ENCODE measurements around the gene SPATA16.
"Not testable (repeated sequence)": the region's sequence is repeated elsewhere in the genome, so short reads cannot be mapped to it uniquely, and the experiment has no call there.

Gene SPATA16, protein sequence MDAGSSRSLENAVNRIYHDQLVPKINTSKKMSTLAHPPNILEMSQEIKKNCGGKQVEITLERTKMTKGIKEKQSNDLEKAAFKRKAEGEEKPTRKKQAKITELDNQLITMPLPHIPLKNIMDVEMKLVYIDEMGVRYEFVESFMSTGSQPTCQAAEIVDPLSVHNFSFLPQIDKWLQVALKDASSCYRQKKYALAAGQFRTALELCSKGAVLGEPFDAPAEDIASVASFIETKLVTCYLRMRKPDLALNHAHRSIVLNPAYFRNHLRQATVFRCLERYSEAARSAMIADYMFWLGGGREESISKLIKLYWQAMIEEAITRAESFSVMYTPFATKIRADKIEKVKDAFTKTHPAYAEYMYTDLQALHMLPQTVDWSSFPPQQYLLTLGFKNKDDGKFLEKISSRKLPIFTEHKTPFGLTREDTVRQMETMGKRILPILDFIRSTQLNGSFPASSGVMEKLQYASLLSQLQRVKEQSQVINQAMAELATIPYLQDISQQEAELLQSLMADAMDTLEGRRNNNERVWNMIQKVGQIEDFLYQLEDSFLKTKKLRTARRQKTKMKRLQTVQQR

DNA sequence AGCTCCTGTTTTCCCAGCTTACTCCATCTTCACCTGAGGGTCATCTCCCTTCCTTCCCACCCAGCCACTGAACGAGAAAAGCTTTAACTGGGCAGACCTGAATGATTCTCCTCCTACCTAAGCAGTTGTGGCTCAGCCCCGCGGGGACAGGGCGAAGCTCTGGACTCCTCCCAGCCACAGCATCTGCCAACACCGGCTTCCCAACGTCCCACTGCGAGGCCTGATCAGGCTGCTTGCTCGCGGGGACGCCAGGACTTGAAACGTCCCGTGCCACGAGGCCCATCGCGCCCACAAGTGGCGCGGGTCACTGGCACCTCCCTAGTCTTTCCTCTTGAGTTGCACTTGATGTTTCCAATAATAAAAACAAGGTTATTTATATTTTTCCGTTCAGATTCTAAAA is at the start of gene SPATA16:
TSS of gene SPATA16 (minus strand) at position 250 of the 400 bp plus-strand sequence. CDS start 23,504 bp downstream, outside the sequence.
- DNase-seq (ENCODE audit: low read depth) = no peak

DNA sequence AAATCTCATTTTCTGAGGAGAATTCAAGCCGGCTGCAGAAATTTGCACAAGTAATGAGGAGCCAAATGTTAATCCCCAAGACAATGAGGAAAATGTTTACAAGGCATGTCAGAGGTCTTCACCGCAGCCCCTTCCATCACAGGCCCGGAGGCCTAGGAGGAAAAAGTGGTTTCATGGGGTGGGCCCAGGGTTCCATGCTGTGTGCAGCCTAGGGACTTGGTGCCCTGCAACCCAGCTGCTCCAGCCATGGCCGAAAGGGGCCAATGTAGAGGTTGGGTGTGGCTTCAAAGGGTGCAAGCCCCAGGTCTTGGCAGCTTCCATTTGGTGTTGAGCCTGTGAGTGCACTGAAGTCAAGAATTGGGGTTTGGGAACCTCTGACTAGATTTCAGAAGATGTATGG is 42.0 kb upstream of the SPATA16 start:
- not testable (repeated sequence) for DNase-seq (ENCODE audit: low read depth)

DNA sequence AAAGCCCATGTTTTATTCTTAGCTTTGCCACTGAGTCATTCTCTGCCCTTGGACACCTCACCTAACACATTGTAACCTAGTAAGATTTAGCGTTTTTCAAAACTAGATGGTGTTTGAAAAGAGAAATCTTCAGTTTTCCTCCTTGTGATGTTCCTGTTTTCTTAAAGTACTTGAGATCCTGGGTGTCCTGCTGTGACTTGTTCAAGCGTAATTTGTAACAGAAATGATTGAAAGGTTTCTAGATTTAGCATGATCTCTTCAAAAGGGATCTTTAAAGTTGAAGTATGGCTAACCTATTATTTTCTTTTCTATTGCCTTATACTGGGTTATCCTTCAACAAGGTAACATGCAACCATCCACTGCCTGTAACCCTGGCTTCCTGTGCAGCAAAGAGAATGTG is 32.6 kb upstream of the SPATA16 start:
- no peak for DNase-seq (ENCODE audit: low read depth)

DNA sequence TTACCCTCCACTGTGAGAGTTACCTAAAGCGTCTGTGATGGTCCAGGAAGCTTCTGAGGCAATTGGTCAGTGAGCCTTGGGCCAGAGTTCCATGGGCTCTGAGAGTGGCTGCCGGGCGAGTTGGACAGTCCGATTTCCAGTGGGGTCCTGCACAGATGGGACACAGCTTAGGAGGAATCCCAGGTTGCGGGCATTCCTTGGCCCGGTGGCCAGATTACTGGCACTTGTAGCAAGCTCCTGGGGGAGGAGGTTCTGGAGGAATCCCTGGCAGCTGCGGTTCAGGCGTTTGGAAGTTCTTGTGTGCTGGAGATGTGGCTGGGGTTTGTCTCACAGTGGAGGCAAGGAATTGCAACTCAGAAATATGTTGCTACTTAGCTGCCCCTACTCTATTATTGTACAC is 18.1 kb upstream of the SPATA16 start:
- DNase-seq (ENCODE audit: low read depth) = not testable (repeated sequence)

DNA sequence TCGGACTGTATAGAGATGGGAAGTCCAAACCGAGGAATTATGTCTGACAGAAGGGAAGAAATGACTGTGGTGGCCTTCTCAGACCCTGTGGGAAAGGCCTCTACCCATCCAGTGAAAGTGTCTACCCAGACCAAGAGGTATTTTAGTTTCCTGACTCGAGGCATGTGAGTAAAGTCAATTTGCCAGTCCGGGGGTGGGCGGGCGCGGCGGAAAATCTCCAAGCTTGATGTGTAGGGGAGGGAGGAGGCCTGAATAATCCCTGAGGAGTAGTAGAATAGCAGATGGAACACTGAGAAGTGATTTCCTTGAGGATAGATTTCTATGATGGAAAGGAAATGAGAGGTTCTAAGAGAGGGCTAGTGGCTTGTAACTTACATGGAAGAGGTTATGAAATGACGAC is 15.5 kb upstream of the SPATA16 start:
- not testable (repeated sequence) for DNase-seq (ENCODE audit: low read depth)

DNA sequence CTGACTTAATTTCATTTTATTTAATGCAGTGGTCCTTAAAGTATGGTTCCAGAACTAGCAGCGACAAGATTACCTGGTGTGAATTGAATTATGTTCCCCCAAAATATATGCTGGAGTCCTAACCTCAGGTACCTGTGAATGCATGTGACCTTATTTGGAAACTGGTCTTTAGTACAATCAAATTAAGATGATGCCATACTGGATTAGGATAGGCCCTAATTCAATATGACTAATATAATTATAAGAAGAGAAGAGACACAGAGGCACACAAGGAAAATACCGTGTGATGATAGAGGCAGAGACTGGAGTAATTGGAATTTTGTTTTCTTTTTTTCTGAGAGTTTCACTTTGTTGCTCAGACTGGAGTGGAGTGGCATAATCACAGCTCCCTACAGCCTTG is 12.6 kb upstream of the SPATA16 start:
- no peak for DNase-seq (ENCODE audit: low read depth)

DNA sequence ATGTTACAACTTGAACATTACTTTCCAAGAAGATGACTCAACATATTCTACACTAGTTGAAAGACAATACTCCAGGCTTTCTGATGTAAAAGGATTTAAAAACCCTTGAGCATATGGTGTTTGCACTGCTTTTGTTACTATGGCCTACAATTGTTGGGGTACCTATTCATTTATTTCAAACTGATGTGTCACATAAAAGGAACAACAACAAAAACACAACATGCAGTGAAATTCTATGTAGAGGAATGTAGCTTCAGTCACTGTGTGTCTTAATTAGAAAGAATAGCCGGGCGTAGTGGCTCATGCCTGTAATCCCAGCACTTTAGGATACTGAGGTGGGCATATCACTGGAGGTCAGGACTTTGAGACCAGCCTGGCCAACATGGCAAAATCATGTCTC is 1.6 kb downstream of the SPATA16 start:
- no peak for DNase-seq (ENCODE audit: low read depth)

DNA sequence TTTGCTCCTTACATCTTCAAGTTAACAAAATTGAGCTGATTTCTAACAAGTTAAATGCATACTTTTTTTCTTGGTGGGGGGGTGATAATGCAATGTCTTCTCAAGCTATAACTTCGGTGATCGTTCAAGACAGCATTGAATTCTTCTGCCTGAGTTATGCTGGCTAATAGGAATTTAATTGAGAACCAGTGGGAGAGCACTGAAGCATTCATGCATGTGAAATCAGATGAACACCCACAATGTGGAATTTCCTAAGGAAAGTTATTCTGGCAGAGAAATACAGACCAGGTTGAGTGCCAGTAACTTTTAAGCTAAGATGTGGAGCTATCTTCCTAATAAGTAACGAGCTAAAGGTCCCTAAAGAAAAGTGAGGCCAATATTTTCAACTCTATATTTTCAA is 3.0 kb downstream of the SPATA16 start:
- no peak for DNase-seq (ENCODE audit: low read depth)

DNA sequence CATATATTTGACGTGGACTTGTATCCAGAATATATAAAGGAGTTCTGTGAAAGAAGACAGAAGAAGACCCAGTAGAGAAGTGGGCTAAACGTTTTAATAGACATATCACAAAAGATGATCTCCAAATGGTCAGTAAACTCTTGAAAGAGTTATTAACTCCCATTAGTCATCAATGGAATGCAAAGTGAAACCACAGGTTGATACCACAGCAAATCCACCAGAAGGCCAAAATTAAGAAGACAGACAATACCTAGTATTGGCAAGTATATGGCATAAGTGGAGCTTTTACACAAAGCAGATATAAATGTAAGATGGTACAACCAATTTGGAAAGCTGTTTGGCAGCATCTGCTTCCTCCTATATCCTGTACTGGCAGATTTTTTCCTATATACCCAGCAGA is 6.0 kb downstream of the SPATA16 start:
- DNase-seq (ENCODE audit: low read depth) = no peak

DNA sequence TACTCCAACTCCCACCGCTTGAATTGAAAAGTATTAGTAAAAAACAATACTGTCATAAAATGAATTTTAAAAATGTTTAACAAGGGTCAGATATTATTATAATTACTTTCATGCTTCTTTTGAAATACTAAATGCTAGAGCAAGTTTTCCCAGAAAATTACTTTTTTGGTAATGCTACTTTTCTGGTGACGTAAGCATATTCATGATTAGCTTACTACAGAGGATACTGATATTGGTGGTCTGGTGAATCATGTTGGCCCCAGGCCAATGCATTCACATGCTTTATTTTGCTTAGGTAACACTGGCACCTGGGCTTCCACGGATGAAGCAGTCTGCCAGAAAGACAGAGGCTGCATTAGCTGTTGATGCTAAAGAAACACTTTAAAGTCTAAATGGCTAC is 12.4 kb downstream of the SPATA16 start:
- no peak for DNase-seq (ENCODE audit: low read depth)

DNA sequence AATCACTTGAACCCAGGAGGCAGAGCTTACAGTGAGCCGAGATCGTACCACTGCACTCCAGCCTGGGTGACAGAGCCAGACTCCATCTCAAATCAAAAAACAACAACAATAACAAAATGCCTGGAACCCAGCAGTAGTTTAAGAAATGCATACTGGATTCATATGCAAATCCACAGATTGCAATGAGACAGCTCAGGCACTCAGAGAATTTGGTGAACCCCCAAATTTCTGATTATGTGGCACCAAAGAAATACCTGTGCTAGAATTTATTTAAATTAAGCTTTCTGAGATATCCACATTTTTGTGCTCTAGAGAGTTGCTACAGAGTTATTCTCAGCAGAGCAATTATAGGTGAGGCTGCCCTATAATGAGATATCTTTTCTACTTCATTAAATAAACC is 29.7 kb downstream of the SPATA16 start:
- DNase-seq (ENCODE audit: low read depth) = no peak

DNA sequence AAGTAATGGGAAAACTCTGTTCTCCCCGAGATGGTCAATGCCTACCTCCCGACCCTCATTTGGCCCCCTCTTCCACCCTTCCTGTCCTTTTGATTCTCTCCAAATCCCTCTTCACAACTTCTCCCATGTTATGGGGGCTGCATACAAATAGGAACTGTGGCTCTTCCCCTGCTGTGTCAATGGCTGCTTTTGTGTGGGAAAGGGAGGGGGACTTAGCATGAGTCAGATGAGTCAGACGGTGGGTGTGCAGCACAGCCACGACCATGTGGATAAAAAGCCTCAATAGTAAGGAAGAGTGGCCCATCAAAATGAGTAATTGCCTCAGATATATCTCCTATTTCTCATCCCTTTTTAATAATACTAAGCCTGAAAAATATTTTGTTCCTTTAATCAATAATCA is 31.9 kb downstream of the SPATA16 start:
- DNase-seq (ENCODE audit: low read depth) = no peak

DNA sequence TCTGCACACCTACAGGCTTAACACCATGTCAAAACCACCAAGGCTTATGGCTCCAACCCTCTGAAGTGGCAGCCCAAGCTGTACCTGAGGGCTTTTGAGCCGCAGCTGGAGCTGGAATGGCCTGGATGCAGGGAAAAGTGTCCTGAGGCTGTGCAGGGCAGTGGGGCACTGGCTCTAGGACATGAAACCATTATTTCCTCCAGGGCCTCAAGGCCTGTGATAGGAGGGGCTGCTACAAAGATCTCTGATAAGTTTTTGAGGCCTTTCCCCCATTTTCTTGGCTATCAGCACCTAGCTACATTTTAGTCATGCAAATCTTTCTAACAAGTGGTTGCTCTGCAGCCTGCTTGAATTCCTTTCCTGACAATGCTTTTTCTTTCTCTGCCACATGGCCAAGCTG is 37.6 kb downstream of the SPATA16 start:
- no peak for DNase-seq (ENCODE audit: low read depth)

DNA sequence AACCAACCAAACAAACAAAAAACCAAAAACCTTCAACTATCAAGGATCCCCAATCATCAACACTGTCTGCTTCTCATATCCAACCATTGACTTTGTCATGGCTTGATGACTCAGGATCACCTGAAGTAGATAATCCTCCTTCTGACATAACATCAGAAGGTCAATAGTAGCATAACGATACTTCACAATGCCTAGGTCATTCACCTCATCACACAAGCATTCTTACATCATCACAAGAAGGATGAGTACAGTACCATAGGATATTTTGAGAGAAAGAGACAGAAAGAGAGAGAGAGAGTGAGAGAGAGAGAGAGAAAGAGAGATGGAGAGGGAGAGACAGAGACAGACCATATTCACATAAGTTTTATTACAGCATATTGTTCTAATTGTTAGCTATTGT is 42.1 kb downstream of the SPATA16 start:
- no peak for DNase-seq (ENCODE audit: low read depth)

DNA sequence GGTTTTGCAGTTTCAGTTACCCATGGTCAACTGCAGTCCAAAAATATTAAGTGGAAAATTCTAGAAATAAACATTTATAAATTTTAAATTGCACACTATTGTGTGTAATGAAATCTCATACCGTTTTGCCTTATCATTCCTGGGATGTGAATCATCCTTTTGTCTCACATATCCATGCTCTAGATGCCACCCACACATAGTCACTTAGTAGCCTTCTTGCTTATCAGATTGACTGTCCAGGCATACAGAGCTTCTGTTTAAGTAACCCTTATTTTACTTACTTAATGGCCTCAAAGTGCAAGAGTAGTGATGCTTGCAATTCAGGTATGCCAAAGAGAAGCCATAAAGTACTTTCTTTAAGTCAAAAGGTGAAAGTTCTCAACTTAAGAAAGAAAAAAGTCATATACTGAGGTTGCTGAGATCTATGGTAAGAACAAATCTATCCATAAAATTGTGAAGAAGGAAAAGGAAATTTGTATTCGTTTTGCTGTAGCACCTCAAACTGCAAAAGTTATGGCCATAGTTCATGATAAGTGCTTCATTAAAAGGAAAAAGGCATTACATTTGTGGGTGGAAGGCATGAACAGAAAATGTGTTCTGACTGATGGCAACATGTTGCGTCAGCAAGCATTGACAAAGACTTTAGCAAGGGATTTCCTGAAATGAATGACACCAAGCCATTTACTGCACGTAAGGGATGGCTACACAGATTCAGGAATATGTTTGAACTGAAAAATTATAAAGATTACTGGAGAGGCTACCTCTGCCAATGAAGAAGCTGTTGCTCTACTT is 43.8 kb downstream of the SPATA16 start:
- no peak for DNase-seq (ENCODE audit: low read depth)

DNA sequence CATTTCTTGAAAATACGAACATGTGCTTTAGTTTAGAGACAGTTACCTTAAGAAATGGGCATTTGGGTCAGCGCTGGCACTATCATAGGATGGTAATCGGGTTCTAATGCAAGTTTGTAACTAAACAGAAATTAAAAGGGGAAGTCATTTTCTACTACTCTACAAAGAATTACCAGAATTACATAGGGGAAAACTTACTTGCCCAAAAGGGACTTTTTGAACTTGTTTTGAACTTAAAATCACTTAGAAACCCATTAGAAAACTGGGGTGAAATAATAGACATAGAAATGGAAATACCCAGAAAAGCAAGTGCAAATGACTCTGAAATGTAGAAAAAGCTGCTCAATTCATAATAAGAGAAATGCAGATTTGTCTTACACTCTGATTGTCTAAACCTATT is 44.9 kb downstream of the SPATA16 start:
- DNase-seq (ENCODE audit: low read depth) = no peak

DNA sequence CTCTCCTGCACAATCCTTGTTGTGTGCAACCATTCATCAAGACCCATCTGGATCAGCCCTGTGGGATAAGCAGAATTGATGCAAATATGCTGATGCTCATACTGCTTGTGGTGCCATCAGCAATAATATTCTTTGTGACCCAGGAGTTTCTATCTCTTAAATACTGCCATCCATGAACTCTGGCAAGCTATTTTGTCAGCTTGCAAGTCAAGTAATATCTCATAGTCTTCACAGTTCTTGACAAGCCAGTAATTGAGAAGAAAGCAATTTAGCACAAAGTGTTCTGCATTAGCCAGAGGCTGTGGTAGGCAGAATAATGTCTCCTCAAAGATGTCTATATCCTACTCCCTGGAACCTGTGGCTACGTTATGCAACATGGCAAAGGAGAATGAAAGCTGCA is 49.0 kb downstream of the SPATA16 start:
- no peak for DNase-seq (ENCODE audit: low read depth)

DNA sequence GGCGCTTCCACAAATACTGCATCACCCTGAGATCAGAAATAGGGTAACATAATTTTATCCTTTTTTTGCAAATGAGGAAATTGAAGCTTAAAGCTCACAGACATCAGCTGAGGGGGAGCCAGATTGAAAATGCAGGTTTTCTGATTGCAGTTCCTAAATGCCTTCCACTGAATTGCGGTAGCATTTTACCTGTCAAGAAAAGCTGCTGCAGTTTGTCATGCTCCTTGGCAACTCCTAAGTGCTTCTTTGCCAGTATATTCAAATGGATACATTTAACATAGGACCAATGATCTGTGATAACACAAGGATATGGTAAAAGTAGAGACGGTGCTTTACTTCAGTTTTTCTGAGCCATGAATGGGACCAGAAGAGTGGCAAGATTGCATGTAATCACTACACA is 50.5 kb downstream of the SPATA16 start:
- no peak for DNase-seq (ENCODE audit: low read depth)

DNA sequence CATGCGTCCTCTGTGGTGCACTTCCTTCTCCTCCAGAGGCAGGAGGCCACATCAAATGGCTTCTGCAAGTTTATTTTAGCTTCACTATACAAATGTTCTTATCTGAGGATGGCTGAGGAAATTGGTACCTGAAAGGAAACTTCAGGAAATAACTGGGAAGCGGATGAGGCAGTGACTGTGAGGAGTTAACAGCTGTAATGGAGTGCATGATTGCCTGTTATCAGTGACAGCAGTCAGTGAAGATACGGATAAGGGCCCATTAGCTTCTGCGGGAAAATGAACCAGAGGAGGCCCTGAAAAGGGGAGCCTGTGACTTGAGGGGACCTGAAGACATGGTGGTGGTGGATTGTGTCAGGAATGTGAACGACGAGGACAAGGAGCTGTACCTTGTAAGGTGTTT is 51.8 kb downstream of the SPATA16 start:
- DNase-seq (ENCODE audit: low read depth) = no peak

DNA sequence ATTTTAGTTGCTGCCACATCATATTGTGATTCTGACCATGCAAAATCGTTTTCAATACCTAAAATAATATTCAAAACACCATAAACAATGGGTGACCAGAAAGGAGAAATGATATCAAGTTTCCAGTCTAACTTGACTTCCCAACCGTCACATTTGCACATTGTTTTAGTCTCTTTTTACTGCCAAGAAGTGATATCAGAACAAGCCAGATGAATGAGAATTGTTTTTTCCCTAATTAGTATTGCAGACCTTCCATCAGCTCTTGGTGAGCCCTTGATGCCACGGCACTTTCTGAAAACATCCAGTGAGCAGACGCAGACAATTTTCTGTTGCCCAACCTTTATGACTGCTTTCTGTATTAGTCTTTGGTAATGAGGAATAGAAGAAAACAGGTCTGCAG is 62.5 kb downstream of the SPATA16 start:
- DNase-seq (ENCODE audit: low read depth) = no peak

DNA sequence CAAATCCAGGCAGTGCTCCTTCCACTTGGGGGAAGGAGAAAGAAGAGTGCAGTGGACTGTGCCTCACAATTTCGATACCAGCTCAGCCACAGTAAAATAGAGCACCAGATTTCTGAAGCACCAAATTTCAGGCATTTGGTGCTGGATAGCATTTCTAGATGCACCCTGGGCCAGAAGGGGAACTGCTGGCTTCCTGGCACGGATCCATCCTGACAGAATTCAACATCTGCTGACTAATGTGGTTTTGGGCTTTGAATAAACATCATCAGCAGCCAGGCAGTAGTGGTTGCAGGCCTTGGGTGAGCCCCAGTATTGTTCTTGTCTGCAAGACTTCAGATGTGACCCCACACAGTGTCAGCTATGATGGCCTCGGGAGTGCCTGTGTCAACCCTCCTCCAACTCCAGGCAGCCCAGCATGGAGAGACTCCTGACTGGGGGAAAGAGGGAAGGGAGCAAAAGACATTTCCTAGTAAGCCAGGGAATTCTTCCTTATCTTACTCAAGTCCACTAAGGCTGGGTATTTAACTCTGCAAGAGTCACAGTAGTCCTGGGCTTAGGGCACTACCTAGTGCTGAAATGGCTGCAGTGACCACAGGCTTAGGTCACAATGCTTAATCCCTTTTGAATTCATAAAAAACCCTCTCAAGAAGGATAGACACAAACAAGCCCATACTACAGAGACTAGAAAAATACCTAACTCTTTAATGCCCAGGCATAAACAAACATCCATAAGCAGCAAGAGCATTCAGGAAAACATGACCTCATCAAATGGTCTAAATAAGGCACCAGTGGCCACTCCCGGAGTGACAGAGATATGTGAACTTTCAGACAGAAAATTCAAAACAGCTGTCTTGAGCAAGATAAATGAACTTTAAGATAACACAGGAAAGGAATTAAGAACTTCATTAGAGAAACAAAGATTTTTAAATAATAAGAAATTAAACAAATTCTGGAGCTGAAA is 74.7 kb downstream of the SPATA16 start:
- DNase-seq (ENCODE audit: low read depth) = no peak

DNA sequence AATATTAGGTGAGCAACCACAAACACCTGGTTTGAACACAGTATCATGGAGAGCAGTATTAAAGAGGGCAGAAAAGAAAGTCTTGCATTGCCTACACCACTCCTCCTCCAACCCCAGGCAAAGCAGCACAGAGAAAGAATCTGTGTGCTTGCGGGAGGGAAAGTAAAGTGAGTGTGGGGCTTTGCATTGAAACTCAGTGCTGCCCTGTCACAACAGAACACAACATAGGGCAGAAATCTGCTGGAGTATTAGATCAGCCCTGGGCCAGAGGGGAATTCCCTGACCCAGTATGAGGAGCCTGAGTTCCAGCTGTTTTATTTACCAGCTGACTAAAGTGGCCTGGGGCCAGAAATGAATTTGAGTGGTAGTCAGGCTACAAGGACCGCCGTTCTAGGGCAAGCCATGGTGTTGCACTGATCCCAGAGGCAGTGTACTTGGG is 75.5 kb downstream of the SPATA16 start:
- DNase-seq (ENCODE audit: low read depth) = no peak

Measured in stimulated activated CD4-positive, alpha-beta T cell treated with anti-CD3 and anti-CD28 coated beads, Interleukin-2, amount 100 ng/mL, for 4 hours (primary cell).